C1 segment of cervical spinal cord (tissue), 14 donors: Measurements from ENCODE around the gene ABCC12.

ENCODE experiments used
- DNase-seq, 14 donors: peaks; one replicate each; lab custom pipeline; 2025; lab: John Stamatoyannopoulos, UW

Gene ABCC12

GRCh38 chr16:48165961-48166578 is 10.3 kb upstream of the ABCC12 start:
- DNase-seq = no peak

DNA sequence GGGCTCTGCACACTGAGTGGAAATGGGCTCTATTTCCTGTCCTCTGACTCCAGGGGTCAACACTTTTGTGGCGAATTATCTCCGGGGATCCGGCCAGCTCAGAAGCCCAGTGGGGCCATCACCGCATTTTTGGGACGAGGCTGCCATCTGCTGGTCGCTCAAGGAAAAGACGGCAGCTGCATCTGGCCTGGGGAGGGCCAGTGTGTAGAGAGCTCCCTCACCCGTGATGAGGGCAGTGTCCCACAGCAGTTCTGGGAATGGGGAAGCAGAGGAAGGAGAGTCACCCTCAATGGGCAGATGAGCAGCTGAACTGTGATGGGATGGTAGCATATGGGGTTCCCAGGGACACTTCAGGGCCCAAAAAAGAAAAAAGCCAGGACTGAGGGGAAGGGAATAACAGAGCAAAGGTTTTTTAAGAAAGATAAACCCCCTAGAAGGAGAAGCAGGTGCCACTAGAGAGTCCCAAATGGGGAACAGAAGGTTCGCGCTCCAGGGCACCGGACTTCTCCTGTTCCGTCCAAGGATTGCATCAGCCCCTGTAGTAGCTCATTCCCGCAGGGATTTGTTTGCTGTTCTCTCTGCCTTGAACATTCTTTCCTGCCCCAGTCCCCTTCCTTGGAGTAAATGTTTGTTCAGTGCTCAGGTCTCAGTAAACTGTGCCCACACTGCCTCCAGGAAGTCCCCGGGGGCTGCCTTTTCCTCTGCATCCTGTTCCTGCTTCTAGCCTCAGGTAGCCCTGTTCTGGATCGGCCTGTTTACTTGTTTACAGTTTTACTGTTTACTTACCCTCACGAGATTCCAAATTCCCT is 9.3 kb upstream of the ABCC12 start:
- DNase-seq = peak in 12 of 14 donors; percentile 18 to 70 (median 52)

DNA sequence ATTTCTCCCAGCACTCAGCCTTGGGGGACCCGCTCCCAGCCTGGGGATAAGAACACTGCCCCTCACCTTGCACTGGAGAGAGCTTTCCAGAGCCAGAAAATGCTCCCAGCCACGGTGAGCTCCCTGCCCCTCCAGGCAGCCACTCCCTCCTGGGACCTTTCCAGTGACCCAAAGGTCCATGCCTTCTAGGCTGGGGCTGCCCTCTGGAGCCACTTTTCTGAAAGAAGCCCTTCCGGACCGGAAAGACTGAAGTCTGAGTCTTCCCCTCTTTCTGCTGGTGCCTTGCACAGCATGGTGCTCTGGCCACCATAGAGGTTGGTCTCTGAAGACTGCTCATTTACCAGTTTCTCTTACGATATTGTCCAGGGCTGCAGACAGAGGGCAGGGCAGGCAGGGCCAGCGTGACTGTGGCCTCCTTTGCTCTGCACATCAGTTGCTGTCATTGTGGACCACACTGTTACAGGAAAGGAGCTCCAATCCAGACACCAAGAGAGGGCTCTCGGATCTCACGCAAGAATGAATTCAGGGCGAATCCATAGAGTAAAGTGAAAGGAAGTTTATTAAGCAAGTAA is 7.1 kb upstream of the ABCC12 start:
- no peak for DNase-seq

DNA sequence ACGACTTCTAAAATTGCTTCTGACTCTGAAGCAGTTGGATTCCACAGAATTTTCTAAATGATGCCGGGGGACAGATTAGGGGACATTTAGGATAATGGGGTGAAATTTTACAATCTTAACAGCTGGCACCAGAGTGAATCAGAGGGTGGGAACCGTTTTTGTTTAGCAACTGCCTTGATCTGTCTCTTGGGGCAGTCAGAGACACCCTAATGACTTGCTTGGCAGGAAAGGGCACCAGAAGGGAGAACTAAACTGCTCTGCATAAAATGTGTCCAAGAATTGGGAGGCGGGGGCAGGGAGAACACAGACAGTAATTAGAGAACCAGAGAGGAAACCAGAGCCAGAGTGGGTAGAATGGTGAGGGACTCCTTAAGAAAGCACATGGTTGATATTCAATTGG is 6.1 kb upstream of the ABCC12 start:
- DNase-seq = no peak

- no peak for DNase-seq
Measured at GRCh38 chr16:48160575-48160974, 4.8 kb upstream of the ABCC12 start.

DNA sequence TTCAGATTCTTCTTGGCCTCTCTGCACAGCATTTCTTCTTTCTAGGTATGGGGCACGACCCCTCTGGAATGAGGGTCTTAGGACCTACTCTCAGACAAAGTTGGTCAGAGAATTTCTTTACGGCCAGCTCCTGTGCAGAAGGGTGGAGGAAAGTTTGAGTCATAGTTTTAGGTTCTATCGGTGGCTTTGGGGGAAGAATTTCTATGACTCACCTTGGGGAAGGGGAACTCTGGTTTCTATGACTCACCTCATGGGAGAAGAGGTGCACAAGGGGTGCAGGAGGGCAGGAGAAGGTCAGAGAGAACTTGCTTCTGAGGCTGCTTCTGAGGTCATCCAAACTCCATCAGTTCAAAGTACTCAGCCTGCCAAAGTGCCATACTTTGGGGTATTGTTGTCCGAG is 2.5 kb upstream of the ABCC12 start:
- DNase-seq = no peak

- no peak for DNase-seq
Measured at GRCh38 chr16:48157794-48158193, 2.0 kb upstream of the ABCC12 start.

- no peak for DNase-seq
Measured at GRCh38 chr16:48157302-48157701, 1.5 kb upstream of the ABCC12 start.

DNA sequence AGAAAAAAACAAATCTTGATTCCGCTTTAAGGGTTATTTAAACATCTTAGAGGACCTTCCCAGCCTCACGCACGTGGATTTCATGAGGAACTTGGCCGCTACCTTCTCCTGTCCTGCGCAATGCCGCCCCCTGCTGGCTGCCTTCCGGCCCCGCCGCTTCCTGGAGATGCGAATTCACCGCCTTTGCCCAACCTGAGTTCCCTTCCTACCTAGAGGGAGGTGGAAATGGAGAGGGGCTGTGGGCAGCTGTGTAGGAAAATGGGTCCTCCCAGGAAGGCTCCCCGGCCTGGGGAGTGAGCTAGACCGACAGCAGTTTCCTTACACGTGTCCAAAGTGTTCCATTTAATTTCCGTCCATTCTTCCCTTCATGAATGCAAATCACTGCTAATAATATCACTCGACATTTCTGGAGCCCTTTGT is 1.0 kb upstream of the ABCC12 start:
- peak; percentile 3 to 76 (median 42) for DNase-seq

DNA sequence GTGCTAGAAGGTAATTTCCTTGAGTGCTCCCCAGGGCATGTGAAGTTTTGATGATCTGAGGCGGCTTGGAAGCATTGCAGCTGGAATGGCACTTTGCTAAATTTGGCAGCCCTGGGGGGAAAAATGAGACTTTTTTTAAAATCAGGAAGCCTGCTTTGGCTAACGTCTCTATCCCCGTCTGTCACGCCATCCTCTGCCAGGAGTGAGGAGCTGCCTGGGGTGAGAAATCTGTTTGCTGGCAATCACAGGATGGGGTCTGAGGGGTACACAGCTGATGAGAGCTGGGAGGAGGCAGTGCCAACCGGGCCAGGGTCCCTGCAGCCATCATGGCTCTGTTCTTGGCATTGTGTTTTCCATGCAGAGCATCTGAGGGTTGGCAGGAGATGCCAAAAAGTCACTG is 2.0 kb downstream of the ABCC12 start:
- peak in 3 of 14 donors; percentile 16 to 94 (median 23) for DNase-seq

GRCh38 chr16:48152226-48152625 is 3.6 kb downstream of the ABCC12 start:
- DNase-seq = no peak

DNA sequence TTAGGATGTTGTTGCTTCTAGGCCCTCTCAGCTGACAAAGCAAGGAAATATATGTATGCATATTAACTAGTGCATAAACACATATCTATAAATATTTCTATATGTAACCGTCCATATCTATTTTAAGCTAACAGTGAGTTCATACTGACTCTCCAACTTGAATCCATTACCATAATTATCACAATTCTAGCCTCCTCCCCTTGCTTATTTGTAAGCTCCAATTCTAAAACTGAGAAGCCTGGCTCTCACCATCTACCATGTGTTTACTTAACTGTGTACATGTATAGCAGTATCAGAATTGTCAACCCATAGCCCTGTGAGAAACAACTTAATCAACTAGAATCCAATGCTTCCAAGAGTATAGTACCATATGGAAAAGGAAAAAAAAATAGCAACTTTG is 5.1 kb downstream of the ABCC12 start:
- DNase-seq = no peak

DNA sequence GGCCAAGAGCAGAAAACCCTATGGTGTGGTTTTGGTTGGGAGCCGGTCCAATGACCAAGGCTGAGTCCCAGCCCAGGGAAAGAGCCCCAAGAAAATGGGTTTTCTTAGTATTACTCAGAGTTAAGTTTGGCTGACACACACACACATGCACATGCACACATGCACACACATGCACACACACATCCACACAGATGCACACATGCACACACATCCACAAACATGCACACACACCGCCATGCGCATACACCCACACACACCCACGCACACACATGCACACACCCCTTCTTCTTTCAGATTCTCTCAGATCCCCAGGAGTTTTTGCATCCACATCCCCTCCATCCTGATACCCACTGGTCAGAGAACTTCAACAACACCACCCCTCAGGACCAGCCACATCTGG is 9.1 kb downstream of the ABCC12 start:
- no peak for DNase-seq

DNA sequence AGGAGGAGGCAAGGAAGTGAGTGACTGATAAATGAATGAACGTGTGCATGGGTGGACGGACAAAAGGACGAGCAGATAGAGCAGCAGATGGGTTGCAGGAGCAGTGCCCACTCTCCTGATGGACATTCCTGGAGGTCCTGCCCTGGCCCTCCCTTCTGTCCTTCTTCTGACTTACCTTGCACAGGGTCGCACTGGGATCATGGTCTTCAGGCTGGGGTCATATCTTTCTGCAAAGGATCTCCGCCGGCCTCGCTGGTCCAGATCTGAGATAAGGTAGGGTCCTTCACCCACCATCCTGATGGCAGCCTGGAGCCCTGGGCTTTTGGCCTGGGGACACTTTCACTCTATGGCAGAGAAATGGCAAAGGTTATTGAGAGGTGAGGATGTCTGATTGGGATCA is 9.7 kb downstream of the ABCC12 start:
- no peak for DNase-seq

- DNase-seq = peak in 2 of 14 donors; percentile 33 to 78
Measured at GRCh38 chr16:48143812-48144368, 11.9 kb downstream of the ABCC12 start.

- DNase-seq = no peak
Measured at GRCh38 chr16:48140821-48141220, 15.0 kb downstream of the ABCC12 start.

- no peak for DNase-seq
Measured at GRCh38 chr16:48139517-48139916, 16.3 kb downstream of the ABCC12 start.

- DNase-seq = no peak
Measured at GRCh38 chr16:48138543-48138942, 17.2 kb downstream of the ABCC12 start.

- DNase-seq = peak in 1 of 14 donors; percentile 82
Measured at GRCh38 chr16:48137822-48138221, 18.0 kb downstream of the ABCC12 start.

- DNase-seq = peak in 1 of 14 donors; percentile 97
Measured at GRCh38 chr16:48136547-48137360, 19.0 kb downstream of the ABCC12 start.

DNA sequence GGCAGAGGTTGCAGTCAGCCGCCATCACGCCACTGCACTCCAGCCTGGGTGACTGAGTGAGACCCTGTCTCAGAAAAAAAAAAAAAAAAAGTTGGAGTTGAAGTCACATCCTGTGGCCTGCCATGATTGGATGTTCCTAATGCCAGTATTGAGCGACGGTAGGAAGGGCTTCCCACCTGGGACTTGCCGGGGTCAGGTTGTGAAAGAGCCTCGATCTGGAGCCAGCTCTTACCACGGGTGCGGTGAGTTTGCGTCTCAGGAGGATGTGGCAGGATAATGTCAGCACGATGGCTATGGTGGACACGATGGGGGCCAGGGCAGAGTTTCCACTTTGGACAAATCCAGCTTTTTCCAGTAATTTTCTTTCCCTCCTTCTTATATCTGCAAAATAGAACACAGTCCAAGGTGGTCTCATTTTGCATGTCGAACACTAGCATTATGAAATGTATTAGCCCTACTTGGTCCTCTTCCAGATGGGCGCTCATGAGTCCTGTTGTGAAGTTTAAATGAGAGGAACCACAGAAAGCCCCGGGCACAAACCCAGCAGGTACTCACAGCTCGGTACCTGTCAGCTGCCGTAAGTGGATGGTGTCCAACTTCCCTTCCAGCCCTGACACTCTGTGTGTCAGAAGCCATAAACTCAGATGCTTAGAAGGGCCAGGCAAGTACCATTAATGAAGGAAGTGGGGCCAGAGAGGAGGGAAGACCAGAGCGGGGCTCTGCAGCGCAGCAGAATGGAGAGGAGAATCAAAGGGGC is 22.2 kb downstream of the ABCC12 start:
- peak in 1 of 14 donors; percentile 80 for DNase-seq
